Subcutaneous adipose tissue (tissue), 4 donors: ENCODE data around the gene ULBP3. TPM values are rescaled to one million over a fixed set of nuclear protein-coding genes. Genes with fewer than 3 reads are reported as not detected.

ENCODE experiments used
- CTCF ChIP-seq: fragments of 450-650 bp; IDR thresholded peaks from one replicate; pipeline ENCODE4 v1.5.1; 2016; ENCODE audit warnings: low read depth, mild to moderate bottlenecking, control low read depth, antibody characterized with exemption, moderate library complexity
- total RNA-seq, 4 donors: library from RNA; depleted of rRNA; stranded (reverse); fragments of >200 nt; gene quantifications; one replicate each; pipeline ENCODE4 v1.1.0, GENCODE V29; 2016

Gene ULBP3
- total RNA-seq, 4 donors from 2014 or later: 1.7 to 8.1 (median 6.4) TPM; not detected in 1

- TF ChIP-seq CTCF: no peak
Observed at GRCh38 chr6:150065083-150065482, 3.8 kb downstream of the ULBP3 start.

- no peak for TF ChIP-seq CTCF
Observed at GRCh38 chr6:150063640-150064039, 5.3 kb downstream of the ULBP3 start.

GRCh38 chr6:150058986-150059385, 9.9 kb downstream of the ULBP3 start:
- no peak for TF ChIP-seq CTCF

GRCh38 chr6:150058231-150058792, 10.6 kb downstream of the ULBP3 start:
- TF ChIP-seq CTCF: no peak

- TF ChIP-seq CTCF: no peak
Observed at GRCh38 chr6:150057501-150057951, 11.4 kb downstream of the ULBP3 start.

- TF ChIP-seq CTCF: no peak
Observed at GRCh38 chr6:150056916-150057315, 12.0 kb downstream of the ULBP3 start.

- no peak for TF ChIP-seq CTCF
Observed at GRCh38 chr6:150056156-150056555, 12.8 kb downstream of the ULBP3 start.
